ENCODE results near the gene CPEB4. TPM values are rescaled to one million over a fixed set of nuclear protein-coding genes. Genes with fewer than 3 reads are reported as not detected.

Gene CPEB4
- total and polyA plus RNA-seq, 2 of the 4 experiments (the other 2 are of a cell fraction): 7.8 to 22.6 TPM

DNA sequence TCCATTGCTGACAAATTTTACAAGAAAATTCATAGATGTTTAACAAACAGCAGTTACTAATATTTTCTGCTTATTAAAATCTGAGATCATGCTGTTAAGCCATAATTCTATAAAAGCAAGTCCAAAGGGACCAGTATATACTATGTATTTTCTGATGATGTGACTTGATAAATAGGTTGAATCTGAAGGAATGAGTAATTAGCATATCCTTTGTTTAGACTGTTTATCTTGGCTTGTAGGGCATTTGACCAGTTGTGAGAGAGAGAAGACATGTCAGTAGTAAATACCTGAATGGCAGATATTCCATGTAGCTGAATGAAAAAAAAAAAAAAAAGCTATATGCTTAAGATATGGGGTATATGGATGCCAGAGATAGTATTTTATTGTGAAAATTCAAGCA lies 14.6 kb downstream of the CPEB4 start:
- no peaks in the 10 kb centered on the region for H3K27me3 ChIP-seq (ENCODE audit: control insufficient read depth, insufficient read depth, low read length)
- H4K20me1 ChIP-seq (ENCODE audit: insufficient read depth, low read length): peaks cover 3% of the 10 kb centered on the region; the same call in 1 of the 2 replicates
- no peak overlapping the region for H4K5ac ChIP-seq (ENCODE audit: low read depth, low read length)
- no peak overlapping the region for H3K56ac ChIP-seq (ENCODE audit: extremely low read depth, insufficient read depth, low read length)
- H3K18ac ChIP-seq (ENCODE audit: low read depth, low read length): no peak overlapping the region
- no peak overlapping the region for H3K4me3 ChIP-seq (ENCODE audit: insufficient read depth, low read depth, low read length)
- ChIA-PET CTCF (interaction anchor here (0.6 to 0.9 kb wide), 2 partner anchors 10 to 1385 kb away, joined by 3 to 5 read pairs; no protein-coding TSS in a partner anchor), POLR2A (ENCODE audit: unreplicated experiment) (interaction anchor here (0.6 kb wide), 1 partner anchor 90 kb away, joined by 7 read pairs; no protein-coding TSS in a partner anchor)
- H3K9ac ChIP-seq (ENCODE audit: low read depth, low read length): no peak overlapping the region
- no peak overlapping the region for H3K4me2 ChIP-seq (ENCODE audit: low read depth, low read length)
- H2AK9ac ChIP-seq (replicated peaks; ENCODE audit: low read depth, low read length, poor library complexity): no peak overlapping the region
- H3K4me1 ChIP-seq (ENCODE audit: control insufficient read depth, insufficient read depth, low read length): peaks cover 4% of the 10 kb centered on the region
- H2AFZ ChIP-seq (replicated peaks; ENCODE audit: low read length, poor library complexity): no peak overlapping the region
- no peak overlapping the region for H3K14ac ChIP-seq (replicated peaks; ENCODE audit: low read depth, low read length)
- no peak overlapping the region for H2BK5ac ChIP-seq (ENCODE audit: low read depth, low read length, poor library complexity, severe bottlenecking)
- H3K27ac ChIP-seq (ENCODE audit: insufficient read depth, low read length): no peak overlapping the region
- dilution Hi-C loops (cut with HindIII; ENCODE audit: low sequenced_read_pairs, unreplicated experiment) (no loop called here), in situ Hi-C loops (cut with MboI; ENCODE audit: low sequenced_read_pairs) (no loop called here), intact Hi-C loops (cut with micrococcal nuclease) (no loop called here)
- no peak overlapping the region for H2BK120ac ChIP-seq (ENCODE audit: low read depth, low read length)
- H4K91ac ChIP-seq (ENCODE audit: insufficient read depth, low read depth, low read length): no peak overlapping the region
- H2AK5ac ChIP-seq (ENCODE audit: low read depth, low read length): no peak overlapping the region
- no peaks in the 10 kb centered on the region for H3K36me3 ChIP-seq (ENCODE audit: control insufficient read depth, insufficient read depth, low read length)
- no peak for ATAC-seq (ENCODE audit: low read depth)
- H4K8ac ChIP-seq (ENCODE audit: low read depth in 2 of 2, low read length in 2 of 2): no peak overlapping the region
- no peak for DNase-seq
- no peak overlapping the region for H3K4ac ChIP-seq (ENCODE audit: low read depth, low read length)
- BruUV-seq (replicated peaks): no TSS peak
- H3K23ac ChIP-seq (ENCODE audit: low read depth, low read length): no peak overlapping the region
- TF ChIP-seq RFX5 (IDR thresholded peaks at IDR 0.05; ENCODE audit: low read depth, low read length) (no peak), RAD21 (IDR thresholded peaks at IDR 0.05; ENCODE audit: low read length) (no peak), RCOR1 (IDR thresholded peaks at IDR 0.05; ENCODE audit: insufficient replicate concordance, low read length) (no peak), BHLHE40 (IDR thresholded peaks at IDR 0.05; ENCODE audit: low read depth, low read length) (no peak), NFE2L2 (IDR thresholded peaks at IDR 0.05; ENCODE audit: low read depth, low read length) (no peak), MXI1 (IDR thresholded peaks at IDR 0.05; ENCODE audit: borderline replicate concordance, low read depth, low read length) (no peak), FOS (IDR thresholded peaks at IDR 0.05; ENCODE audit: low read depth, low read length) (no peak)
- no peak overlapping the region for H2BK15ac ChIP-seq (ENCODE audit: low read depth, low read length)
- peaks cover 8 to 36% of the 10 kb centered on the region in 2 experiments for H3K79me1 ChIP-seq (ENCODE audit: low read depth in 1 of 2, low read length in 2 of 2)
- peaks cover 2% of the 10 kb centered on the region; the same call in 1 of the 2 replicates for H3K9me1 ChIP-seq (ENCODE audit: insufficient read depth, low read length)
- H3K9me3 ChIP-seq (ENCODE audit: control insufficient read depth, insufficient read depth, low read length): no peaks in the 10 kb centered on the region
- H2BK20ac ChIP-seq (ENCODE audit: low read depth, low read length): no peak overlapping the region

All from IMR-90 (cell line).